HCT116 (cell line): Measurements from ENCODE around the gene C1orf53. TPM values are rescaled to one million over a fixed set of nuclear protein-coding genes. Genes with fewer than 3 reads are reported as not detected.
"Not testable (repeated sequence)": the region's sequence is repeated elsewhere in the genome, so short reads cannot be mapped to it uniquely, and the experiment has no call there.

Experiments used
- ATAC-seq: fragments of 200-7000 bp; cut with Tn5 transposase; 2 replicates; pipeline ENCODE4 v1.9.1; 2020; ENCODE audit warnings: mild to moderate bottlenecking, moderate library complexity
- BruUV-seq: library from RNA; stranded (reverse); fragments of 400-500 nt; replicated peaks from 2 replicates; lab custom pipeline; 2021; lab: Mats Ljungman, UMichigan
- CTCF ChIA-PET: fragments of 300-600 bp; sonication (Branson Sonifier 250); formaldehyde crosslinking; loops from one replicate; lab custom pipeline; 2021; ENCODE audit warnings: antibody characterized with exemption; lab: Charles Lee
- POLR2A ChIA-PET: fragments of 300-600, 350-600 bp; sonication (Branson Sonifier 250); formaldehyde crosslinking; loops from one replicate; lab custom pipeline; 2021; ENCODE audit warnings: antibody characterized with exemption; lab: Charles Lee
- RAD21 ChIA-PET, 2 experiments: fragments of 300-600 bp; sonication (Branson Sonifier 250); formaldehyde crosslinking; loops; one replicate each; lab custom pipeline; 2023; ENCODE audit warnings: low total read pairs in 2 of 2; ENCODE audit not compliant: uncharacterized antibody in 2 of 2, unreplicated experiment in 2 of 2, low non-redundant PET in 1 of 2; lab: Charles Lee
- DNase-seq: peaks from one replicate; pipeline ENCODE4 v3.0.0-alpha.2; 2010; ENCODE audit warnings: low read depth, low spot score
- H2AFZ ChIP-seq: fragments of 200-600 bp; shearing (Covaris generic), sonication (generic); 2 replicates; pipeline ENCODE4 v1.6.1; 2017; ENCODE audit warnings: low read depth, mixed run types, mixed read lengths, antibody characterized with exemption, low read length; ENCODE audit not compliant: poor library complexity, severe bottlenecking
- H3K27ac ChIP-seq: 2 replicates; pipeline ENCODE4 v1.5.1; 2012; ENCODE audit warnings: low read depth, low read length
- H3K27me3 ChIP-seq: fragments of 200-600 bp; sonication (generic); 2 replicates; pipeline ENCODE4 v1.6.1; 2016; ENCODE audit warnings: mixed run types, low read length, mixed read lengths; ENCODE audit not compliant: insufficient read depth
- H3K36me3 ChIP-seq, 2 experiments: fragments of 200-500 bp in 1 of 2; fragments of 200-600 bp in 1 of 2; sonication (Bioruptor generic) in 1 of 2; sonication (generic) in 1 of 2; 2 replicates each; pipeline versions ENCODE4 v1.5.1 to v1.6.1; 2014 to 2016; ENCODE audit warnings: low read length in 2 of 2, inconsistent platforms in 1 of 2, mixed read lengths in 1 of 2, mixed run types in 1 of 2; ENCODE audit not compliant: insufficient read depth in 2 of 2, control insufficient read depth in 1 of 2
- H3K4me1 ChIP-seq, 2 experiments: fragments of 200-600 bp in 1 of 2; sonication (generic) in 1 of 2; 2 replicates each; pipeline versions ENCODE4 v1.5.1 to v1.6.1; 2012 to 2017; ENCODE audit warnings: low read length in 2 of 2, inconsistent platforms in 1 of 2, mild to moderate bottlenecking in 1 of 2, mixed read lengths in 1 of 2, mixed run types in 1 of 2, moderate library complexity in 1 of 2; ENCODE audit not compliant: insufficient read depth in 2 of 2, control insufficient read depth in 1 of 2
- H3K4me2 ChIP-seq: fragments of 200-600 bp; sonication (generic); 2 replicates; pipeline ENCODE4 v1.6.1; 2017; ENCODE audit warnings: mixed run types, low read length, mixed read lengths
- H3K4me3 ChIP-seq, 2 experiments: fragments of 200-600 bp in 1 of 2; sonication (generic) in 1 of 2; replicated peaks in 1 of 2; 2 replicates each; pipeline ENCODE4 v1.5.1; 2011 to 2016; ENCODE audit warnings: low read length in 2 of 2, control low read depth in 1 of 2, low read depth in 1 of 2, mild to moderate bottlenecking in 1 of 2, mixed read lengths in 1 of 2, mixed run types in 1 of 2
- H3K79me2 ChIP-seq: fragments of 200-600 bp; sonication (generic); 2 replicates; pipeline ENCODE4 v1.6.1; 2017; ENCODE audit warnings: mild to moderate bottlenecking, mixed run types, low read length, moderate library complexity, mixed read lengths; ENCODE audit not compliant: insufficient read depth
- H3K9ac ChIP-seq: fragments of 200-600 bp; sonication (generic); 2 replicates; pipeline ENCODE4 v1.6.1; 2016; ENCODE audit warnings: low read length, mixed read lengths
- H3K9me2 ChIP-seq: fragments of 200-600 bp; sonication (generic), shearing (Covaris generic); 2 replicates; pipeline ENCODE4 v1.6.1; 2017; ENCODE audit warnings: mixed run types, mild to moderate bottlenecking, moderate library complexity; ENCODE audit not compliant: insufficient read depth
- H3K9me3 ChIP-seq, 2 experiments: fragments of 200-500 bp in 1 of 2; fragments of 200-600 bp in 1 of 2; sonication (Bioruptor generic) in 1 of 2; sonication (generic) in 1 of 2; 2 replicates each; pipeline ENCODE4 v1.6.1; 2014 to 2017; ENCODE audit warnings: low read length in 2 of 2, mixed read lengths in 2 of 2, inconsistent platforms in 1 of 2, low read depth in 1 of 2, mild to moderate bottlenecking in 1 of 2, mixed run types in 1 of 2, moderate library complexity in 1 of 2; ENCODE audit not compliant: control insufficient read depth in 1 of 2, insufficient read depth in 1 of 2
- H4K20me1 ChIP-seq: fragments of 200-600 bp; sonication (generic), shearing (Covaris generic); 2 replicates; pipeline ENCODE4 v1.6.1; 2017; ENCODE audit warnings: mixed run types, mild to moderate bottlenecking, moderate library complexity; ENCODE audit not compliant: insufficient read depth
- ATF3 ChIP-seq: IDR thresholded peaks from 2 replicates; pipeline ENCODE4 v1.6.1; 2012
- CTCF ChIP-seq, 3 experiments: fragments of 200-600 bp in 1 of 3; sonication (generic) in 1 of 3; IDR thresholded peaks in 2 of 3; conservative IDR thresholded peaks in 1 of 3; 2 replicates each; pipeline ENCODE4 v1.5.1; 2012 to 2017; ENCODE audit warnings: low read depth in 2 of 3, low read length in 2 of 3, antibody characterized with exemption in 1 of 3, borderline replicate concordance in 1 of 3, control low read depth in 1 of 3, mild to moderate bottlenecking in 1 of 3, mixed read lengths in 1 of 3, mixed run types in 1 of 3, moderate library complexity in 1 of 3; ENCODE audit not compliant: insufficient read depth in 1 of 3
- EGR1 ChIP-seq: IDR thresholded peaks from 2 replicates; pipeline ENCODE4 v1.6.1; 2012; ENCODE audit warnings: low read depth
- EZH2phosphoT487 ChIP-seq: fragments of 200-600 bp; IDR thresholded peaks from 2 replicates; pipeline ENCODE4 v1.6.1; 2018; ENCODE audit warnings: antibody characterized with exemption, borderline replicate concordance
- POLR2AphosphoS5 ChIP-seq: IDR thresholded peaks from 2 replicates; pipeline ENCODE4 v1.6.1; 2011; ENCODE audit warnings: mild to moderate bottlenecking, low read depth, low read length, moderate library complexity
- RAD21 ChIP-seq: IDR thresholded peaks from 2 replicates; pipeline ENCODE4 v1.6.1; 2012; ENCODE audit warnings: low read depth, mild to moderate bottlenecking
- SIN3A ChIP-seq: IDR thresholded peaks from 2 replicates; pipeline ENCODE4 v1.6.1; 2012; ENCODE audit warnings: low read depth
- ZBTB33 ChIP-seq: IDR thresholded peaks from 2 replicates; pipeline ENCODE4 v1.6.1; 2011; ENCODE audit warnings: mild to moderate bottlenecking, low read length, moderate library complexity; ENCODE audit not compliant: insufficient replicate concordance; ENCODE audit errors: extremely low read depth
- ZFX ChIP-seq: fragments of 450-650 bp; IDR thresholded peaks from 2 replicates; pipeline ENCODE4 v1.6.1; 2017
- ZNF274 ChIP-seq: fragments of 200-500 bp; sonication (Bioruptor generic); IDR thresholded peaks from 2 replicates; pipeline ENCODE4 v1.6.1; 2014; ENCODE audit warnings: mild to moderate bottlenecking, low read depth, low read length, inconsistent platforms
- intact Hi-C: fragments of 100-400 bp; cut with micrococcal nuclease; formaldehyde crosslinking; loops from 2 replicates; pipeline ENCODE4 v1.10.0; 2022
- total RNA-seq: library from RNA; stranded (reverse); gene quantifications from one replicate; pipeline ENCODE4 v1.2.1, GENCODE V29; 2021; ENCODE audit not compliant: unreplicated experiment

C1orf53 gene
- total RNA-seq, 1 experiment from 2014 or later, result 4.2 TPM

- H3K9me3 ChIP-seq, CTCF ChIA-PET, DNase-seq, BruUV-seq, H3K27ac ChIP-seq, ATAC-seq, H3K27me3 ChIP-seq, H3K79me2 ChIP-seq, H3K9me2 ChIP-seq, H3K4me2 ChIP-seq, H3K36me3 ChIP-seq, H2AFZ ChIP-seq, H3K9ac ChIP-seq, H4K20me1 ChIP-seq, intact Hi-C loops, H3K4me1 ChIP-seq, RAD21 ChIA-PET, POLR2A ChIA-PET, H3K4me3 ChIP-seq: not testable (repeated sequence)
These were observed 20.2 kb upstream of the C1orf53 start for GRCh38 chr1:197882241-197882640.

DNA sequence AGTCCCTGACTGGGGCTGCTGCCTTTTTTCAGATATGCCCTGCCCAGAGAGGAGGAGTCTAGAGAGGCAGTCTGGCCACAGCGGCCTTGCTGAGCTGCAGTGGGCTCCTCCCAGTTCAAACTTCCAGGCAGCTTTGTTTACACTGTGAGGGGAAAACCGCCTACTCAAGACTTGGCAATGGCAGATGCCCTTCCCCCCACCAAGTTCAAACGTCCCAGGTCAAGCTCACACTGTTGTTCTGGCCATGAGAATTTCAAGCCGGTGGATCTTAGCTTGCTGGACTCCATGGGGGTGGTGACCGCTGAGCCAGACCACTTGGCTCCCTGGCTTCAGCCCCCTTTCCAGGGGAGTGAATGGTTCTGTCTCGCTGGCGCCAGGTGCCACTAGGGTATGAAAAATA, 18.3 kb upstream of the C1orf53 start:
- Histone ChIP-seq H4K20me1 (no peaks in the 10 kb centered on the region), H3K9me2 (no peaks in the 10 kb centered on the region), H3K4me2 (no peak overlapping the region), H3K27ac (no peak overlapping the region), H3K4me3 (no peak overlapping the region), H3K4me1 (no peaks in the 10 kb centered on the region), H3K27me3 (no peaks in the 10 kb centered on the region), H3K36me3 (no peaks in the 10 kb centered on the region), H3K9ac (no peak overlapping the region), H3K9me3 (no peaks in the 10 kb centered on the region), H3K79me2 (no peaks in the 10 kb centered on the region), H2AFZ (no peak overlapping the region)
- no TSS peak for BruUV-seq
- no peak for DNase-seq
- ChIA-PET POLR2A (no interaction called here), RAD21 (no interaction called here), CTCF (no interaction called here)
- ATAC-seq, result no peak
- TF ChIP-seq ZNF274, result no peak
- intact Hi-C loops, result no loop called here

GRCh38 chr1:197890936-197891335, 11.5 kb upstream of the C1orf53 start:
- Histone ChIP-seq H3K4me3 (no peak overlapping the region), H3K4me2 (no peak overlapping the region), H3K4me1 (no peaks in the 10 kb centered on the region), H3K79me2 (no peaks in the 10 kb centered on the region), H3K27me3 (no peaks in the 10 kb centered on the region), H4K20me1 (no peaks in the 10 kb centered on the region), H3K9me3 (no peaks in the 10 kb centered on the region), H2AFZ (no peak overlapping the region), H3K9me2 (no peaks in the 10 kb centered on the region), H3K36me3 (no peaks in the 10 kb centered on the region), H3K27ac (no peak overlapping the region), H3K9ac (no peak overlapping the region)
- ChIA-PET POLR2A (no interaction called here), CTCF (no interaction called here), RAD21 (no interaction called here)
- DNase-seq (no peak), ATAC-seq (no peak)
- intact Hi-C loops, result no loop called here
- BruUV-seq, result no TSS peak
- TF ChIP-seq CTCF (IDR thresholded peaks at IDR 0.05 in 2 of 3, conservative IDR thresholded peaks at IDR 0.05 in 1 of 3; ENCODE audit: borderline replicate concordance in 1 of 3, insufficient read depth in 1 of 3, low read depth in 2 of 3, low read length in 2 of 3), result no peak
- TF ChIP-seq EGR1, result no peak
- TF ChIP-seq ZBTB33, result no peak
- TF ChIP-seq RAD21, result no peak
- TF ChIP-seq POLR2AphosphoS5, result no peak
- TF ChIP-seq EZH2phosphoT487, result no peak
- TF ChIP-seq ZFX, result no peak
- TF ChIP-seq ATF3, result no peak
- no peak for TF ChIP-seq SIN3A
